KBM-7 (cell line): Measurements from ENCODE around the gene BGN.
A peak's percentile ranks its signal among the peaks of the same experiment; 100 is the strongest.

ENCODE experiments used
- DNase-seq: peaks from one replicate; pipeline ENCODE4 v3.0.0-alpha.2; 2015
- in situ Hi-C: fragments of 300-500 bp; cut with MboI; formaldehyde crosslinking; loops from 2 replicates; pipeline ENCODE4 v1.14.3; 2020; ENCODE audit warnings: low sequenced_read_pairs, low pct_unique_long_range_greater_than_20kb, mixed read lengths

BGN gene

DNA sequence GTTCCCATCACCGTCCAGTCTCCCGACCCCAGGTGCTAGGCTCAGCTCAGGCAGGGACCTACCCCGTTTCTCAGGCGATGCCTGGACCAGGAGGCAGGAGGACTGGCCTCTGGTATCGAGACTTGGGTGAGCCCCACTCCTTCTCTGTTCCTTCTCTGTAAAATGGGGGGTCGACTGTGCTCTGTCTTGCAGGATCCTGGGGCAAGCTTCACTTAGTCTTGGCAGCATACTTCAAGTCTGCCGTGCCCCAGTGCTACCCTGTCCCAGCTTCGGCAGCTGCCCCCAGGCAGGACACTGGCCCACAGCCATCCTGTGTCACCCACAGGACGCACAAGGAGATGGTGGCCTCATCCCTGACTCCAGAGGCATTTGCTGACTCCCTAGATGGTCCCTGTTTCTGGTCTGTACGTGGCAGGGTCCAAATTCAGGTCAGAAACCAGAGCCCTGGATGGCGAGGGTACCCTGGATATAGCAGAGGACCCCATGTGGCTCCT lies 17.4 kb upstream of the BGN start:
- in situ Hi-C loops = no loop called here
- no peak for DNase-seq

DNA sequence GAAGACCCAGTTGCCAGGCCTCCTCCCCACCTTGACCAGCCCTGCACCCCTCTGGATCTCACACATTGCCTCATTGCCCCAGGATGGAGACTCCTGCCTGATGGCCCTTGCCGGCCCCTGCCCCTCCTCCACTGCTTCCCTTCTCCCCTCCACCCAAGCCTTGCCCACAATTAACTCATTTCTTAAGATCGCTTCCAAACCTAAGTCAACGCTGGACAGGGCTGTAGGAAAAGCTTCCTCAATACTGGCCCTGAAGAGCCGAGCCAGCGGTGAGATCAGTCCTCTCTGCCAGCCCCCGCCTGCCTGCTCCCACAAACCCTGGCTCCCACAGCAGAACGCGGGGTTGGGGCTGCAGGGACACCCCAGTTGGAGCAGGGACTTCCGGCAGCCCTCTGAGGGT lies 16.9 kb upstream of the BGN start:
- in situ Hi-C loops = no loop called here

DNA sequence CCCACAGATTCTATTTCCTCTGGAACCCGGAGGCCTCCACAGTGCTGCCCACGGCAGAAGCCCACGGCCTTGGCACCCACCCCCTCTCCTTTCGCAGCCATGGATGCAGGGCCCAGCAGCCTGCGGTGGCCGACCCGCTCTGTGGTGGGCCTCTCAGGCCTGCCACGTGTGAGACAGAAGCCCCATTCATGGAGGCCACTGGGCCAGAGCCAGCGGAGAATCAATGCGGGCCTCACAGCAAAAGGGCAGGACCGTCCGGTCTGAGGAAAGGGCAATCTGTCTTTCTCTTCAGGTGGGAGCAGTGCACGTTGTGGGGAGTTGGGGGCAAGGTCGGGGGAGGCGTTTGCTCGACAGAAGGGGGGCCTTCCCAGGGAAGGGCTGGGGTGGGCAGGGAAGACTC lies 16.0 kb upstream of the BGN start:
- DNase-seq = no peak
- in situ Hi-C loops = no loop called here

More for the DNA sequence above, 16.9 kb upstream of the BGN start:
- no peak for DNase-seq

DNA sequence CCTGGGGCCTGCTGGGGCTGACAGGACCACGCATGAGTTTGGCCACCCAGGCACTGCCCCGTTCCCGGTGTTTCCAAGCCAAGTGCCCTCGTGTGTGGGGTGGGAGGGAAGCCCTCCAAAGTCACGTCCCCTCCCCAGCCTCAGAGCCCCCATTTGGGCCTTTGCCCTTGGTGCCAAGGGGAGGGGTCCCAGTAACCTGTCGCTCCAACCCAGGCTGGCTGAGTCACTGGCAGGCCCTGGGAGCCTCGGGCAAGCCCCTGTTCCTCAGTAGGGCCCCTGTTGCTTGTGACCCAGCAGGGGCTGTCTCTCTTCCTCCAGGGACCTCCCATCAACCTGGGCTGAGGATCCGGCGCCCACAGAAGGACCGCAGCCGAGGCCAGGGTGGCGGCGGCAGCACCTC lies 13.7 kb upstream of the BGN start:
- in situ Hi-C loops = no loop called here
- DNase-seq = no peak

DNA sequence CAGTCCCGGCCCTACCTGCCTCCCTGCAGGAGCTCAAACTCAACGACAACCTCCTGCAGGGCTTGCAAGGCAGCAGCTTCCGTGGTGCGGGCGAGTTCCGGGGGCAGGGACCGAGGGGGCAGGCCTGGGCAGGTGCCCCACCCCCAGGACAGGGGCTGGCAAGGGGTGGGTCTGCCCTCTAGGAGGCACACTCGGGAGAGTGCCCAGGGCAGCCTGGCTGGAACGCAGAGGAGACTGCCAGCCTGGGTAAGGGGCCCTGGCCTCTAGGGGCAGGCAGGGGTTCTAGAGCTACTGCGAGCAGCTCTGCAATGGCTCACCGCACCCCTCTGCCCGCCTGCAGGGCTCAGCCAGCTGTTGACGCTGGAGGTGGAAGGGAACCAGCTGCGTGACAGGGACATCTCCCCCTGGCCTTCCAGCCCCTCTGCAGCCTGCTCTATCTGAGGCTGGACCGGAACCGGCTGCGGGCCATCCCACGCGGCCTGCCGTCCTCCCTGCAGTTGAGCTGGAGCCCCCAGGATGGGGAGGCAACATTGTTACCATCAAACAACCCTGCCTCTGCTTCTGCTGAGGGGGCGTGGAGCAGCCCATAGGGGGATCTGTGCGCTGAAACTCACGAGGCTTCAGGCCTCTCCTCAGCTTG lies 12.3 kb upstream of the BGN start:
- no peak for DNase-seq
- in situ Hi-C loops = no loop called here

DNA sequence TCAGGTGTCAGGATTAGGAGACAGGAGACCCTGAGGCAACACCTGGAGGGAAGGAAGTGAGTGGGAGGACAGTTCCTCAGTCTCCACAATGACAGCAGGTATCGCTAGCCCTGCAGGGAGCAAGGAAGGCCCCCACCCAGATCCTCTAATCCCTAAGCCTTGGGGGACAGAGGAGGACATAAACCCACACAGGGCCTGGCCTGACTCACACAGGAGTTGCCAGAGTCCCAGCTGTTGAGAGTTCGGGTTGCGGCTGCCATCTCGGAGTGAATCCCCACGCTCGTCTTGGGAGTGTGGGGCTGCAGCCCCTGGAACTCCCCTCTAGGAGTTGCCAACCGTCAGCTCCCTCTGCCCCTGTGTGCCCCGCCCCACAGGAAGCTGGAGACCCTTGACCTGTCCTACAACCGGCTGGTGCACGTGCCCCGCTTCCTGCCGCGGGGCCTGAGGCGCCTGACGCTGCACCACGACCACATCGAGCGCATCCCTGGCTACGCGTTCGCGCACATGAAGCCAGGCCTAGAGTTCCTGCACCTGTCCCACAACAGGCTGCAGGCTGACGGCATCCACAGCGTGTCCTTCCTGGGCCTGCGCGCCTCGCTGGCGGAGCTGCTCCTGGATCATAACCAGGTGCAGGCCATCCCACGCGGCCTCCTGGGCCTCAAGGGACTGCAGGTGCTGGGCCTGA lies 9.2 kb upstream of the BGN start:
- no peak for DNase-seq
- in situ Hi-C loops = no loop called here

DNA sequence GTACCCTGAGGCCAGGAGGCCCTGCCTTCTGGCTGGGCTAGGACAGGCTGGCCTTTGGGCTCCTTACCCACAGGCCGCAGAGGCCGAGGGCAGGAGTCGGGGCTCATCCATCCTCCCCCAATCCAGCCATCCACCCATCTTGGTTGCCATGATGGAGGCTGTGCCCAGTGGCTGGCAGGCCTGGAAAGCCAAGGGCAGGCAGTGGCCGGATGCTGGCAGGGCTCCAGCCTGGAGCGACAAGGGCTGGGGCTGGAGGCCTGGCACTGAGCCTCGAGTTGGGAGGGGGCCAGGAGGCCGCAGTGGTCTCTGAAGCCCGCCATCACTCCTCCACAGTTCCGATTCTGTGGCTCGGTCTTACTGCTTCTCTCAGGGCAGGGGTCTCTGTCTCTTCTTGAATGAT lies 8.6 kb upstream of the BGN start:
- no peak for DNase-seq
- in situ Hi-C loops = no loop called here

DNA sequence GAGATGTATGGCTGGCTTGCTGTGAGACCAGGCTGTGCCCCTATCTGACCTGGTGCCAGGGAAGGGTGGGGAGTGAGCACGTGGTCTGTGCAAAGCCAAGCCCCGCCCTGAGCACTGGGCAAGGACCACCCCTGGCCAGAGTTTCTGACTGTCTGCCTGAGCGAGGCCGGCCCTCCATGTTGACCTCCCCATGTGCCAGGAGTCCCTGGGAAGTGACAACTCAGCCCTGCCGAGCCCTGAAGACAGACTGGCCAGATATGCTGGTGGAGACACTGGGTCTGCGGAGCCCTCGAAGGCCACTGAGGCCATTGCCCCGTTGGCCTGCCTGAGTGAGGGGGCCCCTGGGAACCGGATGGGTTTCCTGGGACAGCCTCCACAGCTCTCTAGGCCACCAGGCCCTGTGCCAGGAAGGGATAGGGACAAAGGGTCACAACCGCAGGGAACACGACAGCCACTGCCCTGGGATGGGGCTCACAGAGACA lies 7.1 kb upstream of the BGN start:
- in situ Hi-C loops = no loop called here
- no peak for DNase-seq

DNA sequence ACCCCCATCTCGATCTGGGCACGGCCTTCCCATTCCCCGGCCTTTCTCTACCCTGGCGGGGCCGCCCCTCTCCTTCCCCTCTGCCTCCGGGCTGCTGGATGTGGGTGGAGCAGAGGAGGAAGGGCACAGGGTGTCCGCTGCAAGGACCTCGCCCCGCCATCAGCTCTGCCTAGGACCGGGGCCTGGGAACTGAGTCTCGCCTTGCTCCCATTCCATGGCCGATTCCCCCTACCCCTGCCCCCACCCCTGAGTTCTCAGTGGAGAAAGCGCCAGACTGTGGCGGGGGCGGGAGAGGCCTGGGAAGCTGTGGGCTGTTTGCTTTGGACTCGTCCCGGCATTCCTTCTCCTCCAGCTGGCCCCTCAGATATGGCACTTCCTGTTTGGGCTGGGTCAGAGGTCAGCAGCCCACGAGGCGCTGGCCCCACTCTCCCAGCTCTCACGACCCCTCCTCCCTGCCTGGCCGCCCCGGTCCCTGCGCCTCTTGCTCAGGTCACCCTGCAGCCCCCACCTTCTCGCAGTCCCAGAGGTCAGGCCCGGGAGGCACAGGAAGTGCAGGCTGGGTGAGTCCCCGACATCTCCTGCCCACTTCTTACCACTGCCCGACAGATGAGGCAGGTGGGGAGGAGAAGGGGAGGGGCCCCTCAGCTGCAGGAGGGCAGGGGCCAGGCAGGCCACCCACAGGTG lies 6.4 kb upstream of the BGN start:
- in situ Hi-C loops = no loop called here
- no peak for DNase-seq

DNA sequence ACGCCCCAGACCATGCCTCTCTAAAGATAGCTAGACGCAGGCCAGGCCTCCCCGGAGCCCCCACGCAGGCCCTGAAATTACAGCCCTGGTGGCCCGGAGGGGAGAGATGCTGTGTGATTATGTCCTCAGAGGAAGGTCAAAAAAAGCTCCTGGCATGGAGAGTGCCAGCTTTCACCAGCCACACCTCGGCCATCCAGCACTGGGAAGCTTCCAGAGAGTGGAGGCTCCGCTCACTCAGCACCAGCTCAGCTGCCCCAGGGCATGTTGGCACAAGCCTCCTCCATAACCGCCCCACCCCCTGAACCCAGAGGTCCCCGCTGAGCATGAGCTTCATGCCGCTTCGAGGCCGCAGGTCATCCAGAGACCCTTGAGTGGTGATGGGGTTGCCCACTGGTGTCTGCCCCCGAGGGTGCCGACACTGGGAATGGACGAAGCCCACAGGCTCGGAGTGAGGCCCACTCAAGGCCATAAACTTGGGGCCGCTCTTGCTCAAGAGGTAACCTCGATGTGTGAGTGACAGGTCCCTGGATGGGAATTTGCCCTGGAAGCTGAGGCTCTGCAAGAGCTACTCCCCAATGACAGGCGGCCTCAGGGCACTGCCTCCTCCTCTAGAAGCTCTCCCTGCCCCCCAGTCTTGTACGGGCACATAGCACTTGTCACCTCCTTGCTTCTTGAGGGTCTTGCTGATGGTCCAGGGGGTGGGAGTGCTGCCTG lies 4.4 kb upstream of the BGN start:
- in situ Hi-C loops = no loop called here
- DNase-seq = no peak

DNA sequence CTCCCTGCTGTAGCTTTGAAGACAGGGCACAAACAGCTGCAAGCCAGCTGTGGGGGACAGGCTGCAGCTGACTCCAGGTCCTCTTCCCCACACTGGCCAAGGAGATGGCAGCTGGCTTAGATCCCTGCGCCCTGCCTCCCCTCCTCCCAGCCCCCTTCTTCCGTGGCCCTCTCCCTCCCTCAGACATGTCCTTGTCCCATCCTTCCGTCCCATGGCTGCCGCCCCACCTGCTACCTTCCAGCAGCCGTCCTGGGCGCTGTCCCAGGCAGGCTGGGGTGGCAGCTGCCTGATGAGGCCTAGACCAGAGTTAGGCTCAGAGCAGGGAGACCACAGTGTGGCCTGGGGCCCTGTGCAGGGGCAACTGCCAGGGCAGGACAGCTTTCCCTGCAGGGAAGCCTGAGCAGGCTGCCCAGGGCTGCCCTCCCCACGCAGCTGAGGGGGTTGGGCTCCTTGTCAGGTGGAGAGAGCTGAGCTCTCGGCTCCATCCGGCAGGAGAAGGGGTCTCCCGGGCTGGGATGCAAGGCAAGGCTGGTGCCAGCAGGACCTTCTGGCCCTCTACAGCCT lies 3.3 kb upstream of the BGN start:
- DNase-seq = no peak
- in situ Hi-C loops = no loop called here

DNA sequence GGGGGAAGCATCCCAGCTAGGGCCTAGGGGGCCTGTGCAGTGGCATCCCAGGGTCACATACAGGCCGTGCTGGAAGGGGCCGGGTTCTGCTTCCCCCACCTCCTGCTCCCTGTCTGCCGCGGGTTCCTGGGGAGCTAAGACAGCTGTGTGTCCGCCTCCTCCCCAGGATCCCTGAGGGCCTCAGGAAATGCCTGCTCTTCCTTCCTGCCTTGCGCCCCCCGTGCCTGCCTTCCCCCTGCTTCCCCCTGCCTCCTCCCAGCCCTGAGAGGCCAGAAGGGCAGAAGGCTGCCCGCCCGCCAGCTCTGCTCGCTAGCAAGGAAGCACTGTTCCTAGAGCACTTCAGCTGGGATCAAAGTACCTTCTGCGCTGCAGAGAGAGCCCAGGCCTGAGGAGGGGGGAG lies 2.9 kb upstream of the BGN start:
- DNase-seq = peak; percentile 19
- in situ Hi-C loops = no loop called here

DNA sequence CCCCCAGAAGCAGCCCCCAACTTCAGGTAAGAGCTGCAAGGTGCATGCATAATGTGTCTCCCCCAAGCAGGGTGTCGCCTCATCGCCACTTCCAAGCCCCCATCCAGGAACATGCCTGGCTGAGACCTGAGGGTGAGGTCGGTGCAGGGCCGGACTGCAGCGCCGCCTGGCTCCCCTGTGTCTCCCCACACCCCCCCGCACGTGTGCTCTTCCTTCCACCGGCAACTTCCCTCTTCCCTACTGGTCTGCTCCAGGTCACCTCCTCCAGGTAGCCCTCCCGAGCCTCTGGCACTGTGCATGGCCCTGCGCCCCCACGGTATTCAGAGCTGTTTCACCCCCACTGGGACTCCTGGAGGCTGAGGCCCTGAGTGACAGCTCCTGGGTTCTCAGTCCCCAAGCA lies 2.2 kb upstream of the BGN start:
- in situ Hi-C loops = no loop called here
- no peak for DNase-seq

DNA sequence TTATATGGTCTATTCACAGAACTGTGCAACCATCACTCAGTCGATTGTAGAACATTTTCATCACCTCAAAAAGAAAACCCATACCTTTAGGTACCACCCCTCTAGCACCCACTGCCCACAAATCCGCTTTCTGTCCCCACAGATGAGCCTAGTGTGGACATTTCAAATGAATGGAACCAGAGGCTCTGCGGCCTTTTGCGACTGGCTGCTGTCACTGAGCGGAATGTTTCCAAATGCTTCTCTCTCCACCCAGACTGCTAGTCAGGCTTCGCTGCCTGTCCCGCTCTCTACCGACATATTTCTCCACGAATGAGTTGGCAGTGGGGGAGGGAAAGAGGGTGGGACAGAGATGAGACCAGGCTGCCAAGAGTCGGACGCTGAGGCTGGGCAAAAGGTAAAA lies 1.7 kb upstream of the BGN start:
- in situ Hi-C loops = no loop called here
- no peak for DNase-seq

DNA sequence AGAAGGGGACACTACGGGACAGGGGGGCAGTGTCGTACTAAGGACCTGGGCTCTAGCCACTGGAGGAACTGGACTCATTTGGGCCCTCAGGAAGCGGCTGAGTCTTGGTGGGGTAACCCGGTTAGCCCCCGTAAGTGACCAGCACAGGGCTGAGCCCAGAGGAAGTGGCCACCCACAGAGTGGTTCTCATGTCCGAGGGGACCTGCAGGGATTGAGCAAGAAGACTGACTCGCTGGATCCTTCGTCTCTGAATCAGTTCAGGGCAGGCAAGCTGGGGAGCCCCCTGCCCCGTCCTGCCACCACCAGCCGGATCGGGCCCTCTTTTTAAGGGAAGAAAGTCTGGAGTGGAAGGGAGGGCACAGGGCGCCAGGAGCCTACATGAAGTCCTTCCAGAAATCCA lies 719 bp upstream of the BGN start:
- in situ Hi-C loops = no loop called here
- DNase-seq = no peak

DNA sequence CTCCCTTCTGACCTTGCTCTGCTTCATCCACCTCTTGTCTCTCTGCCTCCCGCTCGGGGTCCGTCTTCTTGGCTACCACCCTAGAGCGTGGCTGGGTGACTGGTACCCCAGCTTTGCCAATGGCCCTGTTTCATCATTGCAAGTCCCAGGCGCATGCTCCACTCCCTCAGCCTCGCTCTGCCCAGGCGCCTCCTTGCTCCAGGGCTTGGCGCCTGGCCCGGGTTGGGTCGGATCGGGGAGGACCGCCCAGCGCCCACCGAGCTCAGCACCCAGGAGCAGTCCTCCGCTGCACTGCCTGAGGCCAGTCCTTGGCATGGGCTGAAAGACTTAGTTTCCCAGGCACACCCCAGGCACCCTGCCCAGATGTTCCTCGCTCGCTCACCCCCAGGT lies 577 bp downstream of the BGN start:
- DNase-seq = no peak
- in situ Hi-C loops = no loop called here

DNA sequence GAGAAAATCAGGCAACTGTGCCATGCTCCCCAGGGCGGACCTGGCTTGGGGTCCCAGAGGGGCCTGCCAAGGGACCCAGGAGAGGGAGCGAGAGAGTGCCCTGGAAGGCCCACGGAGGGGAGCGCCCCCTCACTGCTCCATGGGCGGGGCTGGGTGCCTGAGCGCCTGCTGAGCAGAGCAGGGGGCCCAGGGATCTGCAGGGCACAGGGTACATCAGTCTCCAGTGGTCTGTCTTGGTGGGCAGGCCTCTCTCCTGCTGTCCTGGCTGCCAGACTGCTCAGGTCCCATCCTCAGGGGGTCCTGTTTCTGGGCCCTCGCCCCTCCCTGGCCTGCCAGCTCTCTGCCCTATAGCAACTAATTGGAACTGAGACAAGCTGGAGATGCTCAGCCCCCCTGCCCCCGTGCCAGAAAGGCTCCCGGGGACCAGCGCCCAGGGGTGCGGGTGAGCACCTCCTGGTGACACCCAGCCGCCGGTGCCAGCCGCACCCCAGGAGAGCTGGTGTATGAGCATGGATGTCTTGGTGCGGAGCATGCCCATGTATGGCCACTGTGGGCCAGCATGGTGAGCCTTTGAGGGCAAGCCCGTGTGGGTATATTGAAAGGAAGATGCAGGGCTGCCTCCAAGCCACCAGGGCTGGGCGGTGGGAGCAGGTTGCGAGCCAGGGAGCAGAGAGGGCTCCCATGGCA lies 1.3 kb downstream of the BGN start:
- no peak for DNase-seq
- in situ Hi-C loops = no loop called here

DNA sequence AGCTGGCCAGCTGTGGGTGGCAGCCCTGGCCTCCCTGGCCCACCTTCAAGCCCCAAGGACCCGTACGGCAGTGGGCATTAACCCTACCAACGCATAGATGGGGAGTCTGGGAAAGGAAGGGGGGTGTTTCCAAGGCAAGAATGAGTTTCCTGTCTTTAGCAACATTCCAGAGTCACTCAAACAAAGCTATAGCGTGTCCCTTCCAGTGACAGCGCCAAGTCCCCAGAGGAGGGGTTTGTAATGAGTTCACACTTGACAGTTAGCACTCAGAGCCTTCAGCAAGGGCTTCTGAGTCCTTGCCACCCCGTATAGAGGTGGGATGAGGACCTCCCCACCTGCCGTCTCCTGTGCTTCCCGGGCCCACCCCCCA lies 1.8 kb downstream of the BGN start:
- no peak for DNase-seq
- in situ Hi-C loops = no loop called here

DNA sequence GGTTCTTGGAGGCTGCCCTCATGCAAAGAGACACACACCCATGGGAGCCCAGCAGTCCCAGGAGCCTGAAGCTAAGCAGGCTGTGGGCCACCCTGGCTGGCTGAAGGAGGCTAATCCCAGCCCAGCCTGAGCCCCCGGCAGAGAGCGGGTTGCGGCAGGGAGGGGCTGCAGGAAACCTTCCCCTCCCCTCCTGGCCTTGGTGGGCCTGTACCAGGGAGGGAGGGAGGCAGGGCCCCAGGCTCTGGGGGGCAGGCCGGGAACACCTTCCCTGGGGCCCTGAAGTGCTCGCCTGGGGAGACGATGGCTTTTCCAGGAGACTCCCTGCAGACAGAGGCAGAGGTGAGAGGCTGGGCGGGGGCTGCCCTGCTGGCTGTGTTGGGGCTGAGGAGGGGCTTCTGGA lies 3.7 kb downstream of the BGN start:
- DNase-seq = no peak
- in situ Hi-C loops = no loop called here
